WERI-Rb-1 (cell line): ENCODE data around the gene PAX8.
A peak's percentile ranks its signal among the peaks of the same experiment; 100 is the strongest.

Experiments used
- DNase-seq: peaks from one replicate; pipeline ENCODE4 v3.0.0-alpha.2; 2020
- H3K27ac ChIP-seq: fragments of 250-450 bp; sonication (Bioruptor Pico); 2 replicates; pipeline ENCODE4 v1.5.1; 2020; ENCODE audit warnings: mild to moderate bottlenecking, moderate library complexity
- H3K27me3 ChIP-seq: fragments of 250-450 bp; sonication (Bioruptor Pico); 2 replicates; pipeline ENCODE4 v1.5.1; 2021; ENCODE audit warnings: mild to moderate bottlenecking, low read depth, moderate library complexity; ENCODE audit not compliant: insufficient read depth, severe bottlenecking
- H3K36me3 ChIP-seq: fragments of 250-450 bp; sonication (Bioruptor Pico); 2 replicates; pipeline ENCODE4 v1.5.1; 2020; ENCODE audit warnings: mild to moderate bottlenecking, moderate library complexity
- H3K4me3 ChIP-seq: 2 replicates; pipeline ENCODE4 v1.5.1; 2011; ENCODE audit warnings: low read depth, mild to moderate bottlenecking, control low read depth, low read length
- H3K9me3 ChIP-seq: fragments of 250-450 bp; sonication (Bioruptor Pico); 2 replicates; pipeline ENCODE4 v1.5.1; 2021; ENCODE audit warnings: mild to moderate bottlenecking, moderate library complexity; ENCODE audit not compliant: severe bottlenecking
- TF ChIP-seq, protein P1 (sequence below): IDR thresholded peaks from 2 replicates; pipeline ENCODE4 v1.5.1; 2011; ENCODE audit warnings: low read depth, mild to moderate bottlenecking, control low read depth, inconsistent platforms, low read length

The PAX8 gene

GRCh38 chr2:113201496-113202304 is 77.0 kb downstream of the PAX8 start:
- no peaks in the 10 kb centered on the region for H3K9me3 ChIP-seq
- no peak for DNase-seq
- H3K27me3 ChIP-seq, result no peaks in the 10 kb centered on the region
- H3K4me3 ChIP-seq, result no peak overlapping the region
- H3K27ac ChIP-seq, result no peak overlapping the region
- TF ChIP-seq, protein P1, sequence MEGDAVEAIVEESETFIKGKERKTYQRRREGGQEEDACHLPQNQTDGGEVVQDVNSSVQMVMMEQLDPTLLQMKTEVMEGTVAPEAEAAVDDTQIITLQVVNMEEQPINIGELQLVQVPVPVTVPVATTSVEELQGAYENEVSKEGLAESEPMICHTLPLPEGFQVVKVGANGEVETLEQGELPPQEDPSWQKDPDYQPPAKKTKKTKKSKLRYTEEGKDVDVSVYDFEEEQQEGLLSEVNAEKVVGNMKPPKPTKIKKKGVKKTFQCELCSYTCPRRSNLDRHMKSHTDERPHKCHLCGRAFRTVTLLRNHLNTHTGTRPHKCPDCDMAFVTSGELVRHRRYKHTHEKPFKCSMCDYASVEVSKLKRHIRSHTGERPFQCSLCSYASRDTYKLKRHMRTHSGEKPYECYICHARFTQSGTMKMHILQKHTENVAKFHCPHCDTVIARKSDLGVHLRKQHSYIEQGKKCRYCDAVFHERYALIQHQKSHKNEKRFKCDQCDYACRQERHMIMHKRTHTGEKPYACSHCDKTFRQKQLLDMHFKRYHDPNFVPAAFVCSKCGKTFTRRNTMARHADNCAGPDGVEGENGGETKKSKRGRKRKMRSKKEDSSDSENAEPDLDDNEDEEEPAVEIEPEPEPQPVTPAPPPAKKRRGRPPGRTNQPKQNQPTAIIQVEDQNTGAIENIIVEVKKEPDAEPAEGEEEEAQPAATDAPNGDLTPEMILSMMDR, result no peak
- H3K36me3 ChIP-seq, result no peaks in the 10 kb centered on the region

GRCh38 chr2:113200736-113201490 is 77.8 kb downstream of the PAX8 start:
- Histone ChIP-seq H3K36me3 (no peaks in the 10 kb centered on the region), H3K9me3 (no peaks in the 10 kb centered on the region), H3K27me3 (no peaks in the 10 kb centered on the region), H3K4me3 (no peak overlapping the region), H3K27ac (no peak overlapping the region)
- no peak for DNase-seq
- TF ChIP-seq, protein P1, result no peak

DNA sequence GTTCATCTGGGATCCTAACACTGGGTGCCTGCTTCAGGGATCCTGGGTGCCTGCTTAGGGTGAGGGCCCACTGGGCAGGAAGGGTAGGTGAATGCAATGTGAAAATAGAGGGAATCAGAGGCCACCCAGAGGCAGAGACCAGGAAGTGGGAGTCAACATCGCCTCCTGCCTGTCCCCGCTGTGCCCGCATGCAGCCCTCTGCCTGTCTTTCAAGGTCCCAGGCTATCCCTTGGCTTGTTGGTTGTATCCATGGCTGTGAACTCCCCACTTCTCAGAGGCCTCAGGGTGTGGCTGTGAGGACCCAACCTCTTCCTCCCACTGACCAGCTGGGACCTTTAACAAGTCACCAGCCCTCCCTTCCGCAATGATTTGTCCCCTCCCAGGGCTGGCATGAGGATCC is 78.5 kb downstream of the PAX8 start:
- H3K9me3 ChIP-seq, result no peaks in the 10 kb centered on the region
- H3K4me3 ChIP-seq, result no peak overlapping the region
- H3K36me3 ChIP-seq, result no peaks in the 10 kb centered on the region
- no peak overlapping the region for H3K27ac ChIP-seq
- H3K27me3 ChIP-seq, result no peaks in the 10 kb centered on the region
- TF ChIP-seq, protein P1, result peak; percentile 86
- DNase-seq, result peak; percentile 44

DNA sequence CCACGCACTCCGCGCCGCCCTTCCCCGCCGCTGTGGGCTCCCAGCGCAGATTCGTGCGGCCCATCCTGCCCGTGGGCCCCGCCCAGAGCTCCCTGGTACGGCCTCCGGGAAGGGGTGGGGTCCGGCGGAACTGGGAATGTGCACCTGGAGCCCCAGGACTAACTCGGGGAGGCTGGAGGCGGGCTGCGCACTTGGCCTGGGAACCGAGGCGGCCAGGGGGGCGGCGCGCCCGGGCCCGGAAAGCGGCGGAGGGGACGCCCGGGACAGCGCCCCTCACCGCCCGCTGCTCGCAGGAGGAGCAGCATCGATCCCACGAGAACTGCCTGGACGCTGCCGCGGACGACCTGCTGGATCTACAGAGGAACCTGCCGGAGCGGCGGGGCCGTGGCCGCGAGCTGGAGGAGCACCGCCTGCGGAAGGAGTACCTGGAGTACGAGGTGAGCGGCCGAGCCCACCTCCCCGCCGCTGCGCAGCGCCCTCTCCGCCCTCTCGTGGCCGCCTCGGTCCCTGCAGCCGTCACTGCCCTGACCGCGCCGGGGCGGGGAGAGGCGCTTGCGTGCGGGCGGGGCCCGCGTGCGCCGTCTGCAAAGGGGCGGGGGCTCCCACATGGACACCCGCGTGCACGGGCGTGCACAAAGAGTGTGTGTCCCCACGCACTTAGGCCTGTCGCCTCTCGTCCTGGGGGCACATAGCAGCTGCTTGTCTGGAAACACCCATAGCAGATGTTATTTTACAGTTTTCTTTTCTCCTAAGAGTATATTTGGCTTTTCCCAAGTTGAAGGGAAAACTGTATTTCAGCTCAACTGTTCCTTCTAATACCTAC is 79.7 kb downstream of the PAX8 start:
- peak overlapping the region; percentile 61 for H3K4me3 ChIP-seq
- no peaks in the 10 kb centered on the region for H3K9me3 ChIP-seq
- peak overlapping the region; percentile 20; the same call in 1 of the 2 replicates for H3K27ac ChIP-seq
- H3K36me3 ChIP-seq, result no peaks in the 10 kb centered on the region
- H3K27me3 ChIP-seq, result no peaks in the 10 kb centered on the region
- TF ChIP-seq, protein P1, result peak; percentile 94
- peak; percentile 84 for DNase-seq

DNA sequence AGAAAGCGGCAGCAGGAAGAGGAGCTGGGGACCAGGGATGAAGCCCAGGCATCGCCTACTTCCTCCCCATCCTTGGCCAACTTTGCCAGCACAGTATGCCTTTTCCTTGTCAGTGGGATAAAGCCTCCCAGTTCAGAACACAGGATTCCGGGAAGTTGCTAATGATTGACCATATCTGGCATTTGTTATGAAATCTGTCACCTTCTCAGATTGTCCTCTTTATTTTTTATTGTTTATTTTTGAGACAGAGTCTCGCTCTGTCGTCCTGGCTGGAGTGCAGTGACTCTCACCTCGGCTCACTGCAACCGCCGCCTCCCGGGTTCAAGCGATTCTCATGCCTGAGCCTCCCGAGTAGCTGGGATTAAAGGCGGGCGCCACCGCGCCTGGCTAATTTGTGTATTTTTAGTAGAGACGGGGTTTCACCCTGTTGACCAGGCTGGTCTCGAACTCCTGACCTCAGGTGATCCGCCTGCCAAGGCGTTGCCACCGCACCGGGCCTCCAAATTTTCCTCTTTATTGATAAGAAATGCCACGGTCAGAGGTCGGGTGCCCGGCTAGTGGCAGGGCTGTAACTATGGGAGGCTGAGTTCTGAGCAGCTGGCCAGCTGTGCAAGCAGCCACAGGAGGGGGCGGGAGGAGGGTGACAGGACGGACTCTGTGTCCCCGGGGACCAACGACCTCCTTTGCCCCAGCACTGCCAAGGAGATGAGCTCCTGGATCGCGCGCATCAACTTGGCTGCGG is 80.5 kb downstream of the PAX8 start:
- Histone ChIP-seq H3K36me3 (no peaks in the 10 kb centered on the region), H3K9me3 (no peaks in the 10 kb centered on the region), H3K27me3 (no peaks in the 10 kb centered on the region), H3K27ac (no peak overlapping the region), H3K4me3 (peak overlapping the region; percentile 61)
- TF ChIP-seq, protein P1, result no peak
- DNase-seq, result no peak
